GM19455 (cell line): ENCODE data around the gene DNPEP.
"Not testable (repeated sequence)": the region's sequence is repeated elsewhere in the genome, so short reads cannot be mapped to it uniquely, and the experiment has no call there.

ENCODE experiments used
- ATAC-seq: cut with Tn5 transposase; IDR thresholded peaks from one replicate; pipeline ENCODE4 v1.9.1; 2021; ENCODE audit not compliant: unreplicated experiment

The DNPEP gene

GRCh38 chr2:219419331-219420197, 31.9 kb upstream of the DNPEP start:
- no peak for ATAC-seq

- no peak for ATAC-seq
Observed at GRCh38 chr2:219419012-219419324, 31.3 kb upstream of the DNPEP start.

GRCh38 chr2:219418155-219419011, 30.7 kb upstream of the DNPEP start, which contains the start of gene DES:
DES (plus strand) TSS chr2:219418377; CDS start chr2:219418463, 86 bp downstream.
- no peak for ATAC-seq

- no peak for ATAC-seq
Observed at GRCh38 chr2:219417374-219417773, 29.7 kb upstream of the DNPEP start.

GRCh38 chr2:219416938-219417337, 29.2 kb upstream of the DNPEP start:
- ATAC-seq: no peak

- no peak for ATAC-seq
Observed at GRCh38 chr2:219416235-219416602, 28.5 kb upstream of the DNPEP start.

GRCh38 chr2:219415580-219416234, 28.0 kb upstream of the DNPEP start:
- ATAC-seq: no peak

GRCh38 chr2:219414857-219415256, 27.1 kb upstream of the DNPEP start:
- no peak for ATAC-seq

GRCh38 chr2:219410390-219410789, 22.7 kb upstream of the DNPEP start:
- ATAC-seq: no peak

- ATAC-seq: no peak
Observed at GRCh38 chr2:219409619-219410018, 21.9 kb upstream of the DNPEP start.

GRCh38 chr2:219408631-219409030, 20.9 kb upstream of the DNPEP start:
- no peak for ATAC-seq

- no peak for ATAC-seq
Observed at GRCh38 chr2:219408204-219408603, 20.5 kb upstream of the DNPEP start.

- ATAC-seq: not testable (repeated sequence)
Observed at GRCh38 chr2:219407343-219407742, 19.6 kb upstream of the DNPEP start.

GRCh38 chr2:219406861-219407230, 19.1 kb upstream of the DNPEP start:
- ATAC-seq: no peak

GRCh38 chr2:219405958-219406860, 18.5 kb upstream of the DNPEP start:
- ATAC-seq: no peak

GRCh38 chr2:219405451-219405850, 17.7 kb upstream of the DNPEP start:
- no peak for ATAC-seq

GRCh38 chr2:219404954-219405353, 17.2 kb upstream of the DNPEP start:
- no peak for ATAC-seq

- ATAC-seq: no peak
Observed at GRCh38 chr2:219404291-219404910, 16.7 kb upstream of the DNPEP start.

- no peak for ATAC-seq
Observed at GRCh38 chr2:219403861-219404260, 16.1 kb upstream of the DNPEP start.
